HEK293 (cell line): ENCODE measurements around the gene DUS1L.

Experiments
- CTCF ChIA-PET: fragments of 350-600 bp; formaldehyde crosslinking; extraction: SDS; loops from one replicate; lab custom pipeline; 2021; ENCODE audit warnings: antibody characterized with exemption; lab: Yijun Ruan, JAX
- POLR2A ChIA-PET: fragments of 300-600 bp; formaldehyde crosslinking; extraction: SDS; loops from one replicate; lab custom pipeline; 2020; ENCODE audit warnings: antibody characterized with exemption, inconsistent platforms; lab: Yijun Ruan, JAX
- H3K27ac ChIP-seq: fragments of 200-500 bp; sonication (Bioruptor generic); 2 replicates; pipeline ENCODE4 v1.5.1; 2014; ENCODE audit warnings: low read depth, low read length, control low read depth, inconsistent platforms; ENCODE audit errors: extremely low read depth
- H3K36me3 ChIP-seq, 2 experiments: fragments of 200-500 bp in 1 of 2; sonication (Bioruptor generic) in 1 of 2; 1 replicate in 1 of 2; 2 replicates in 1 of 2; pipeline ENCODE4 v1.5.1; 2014 to 2017; ENCODE audit warnings: inconsistent platforms in 2 of 2, low read length in 2 of 2; ENCODE audit not compliant: control insufficient read depth in 2 of 2, insufficient read depth in 1 of 2
- H3K4me1 ChIP-seq: fragments of 200-500 bp; sonication (Bioruptor generic); 2 replicates; pipeline ENCODE4 v1.5.1; 2014; ENCODE audit warnings: mild to moderate bottlenecking, low read length, inconsistent platforms; ENCODE audit not compliant: control insufficient read depth, insufficient read depth
- H3K4me3 ChIP-seq: 2 replicates; pipeline ENCODE4 v1.5.1; 2011; ENCODE audit warnings: low read depth, mild to moderate bottlenecking, control low read depth, low read length, moderate library complexity
- H3K9me3 ChIP-seq: fragments of 200-500 bp; sonication (Bioruptor generic); 2 replicates; pipeline ENCODE4 v1.5.1; 2014; ENCODE audit warnings: low read depth, low read length, inconsistent platforms; ENCODE audit not compliant: control insufficient read depth, insufficient read depth
- ELK4 ChIP-seq: IDR thresholded peaks from 2 replicates; pipeline ENCODE4 v1.6.1; 2011; ENCODE audit warnings: mild to moderate bottlenecking, low read depth, low read length, borderline replicate concordance
- IKZF3 ChIP-seq: fragments of 450-650 bp; IDR thresholded peaks from 2 replicates; pipeline ENCODE4 v1.5.0; 2018; ENCODE audit warnings: missing biosample characterization, mild to moderate bottlenecking, missing genetic modification characterization, moderate library complexity
- KLF8 ChIP-seq: fragments of 450-650 bp; formaldehyde crosslinking; IDR thresholded peaks from 2 replicates; pipeline ENCODE4 v1.5.1; 2016; ENCODE audit warnings: missing biosample characterization, missing genetic modification characterization
- SCRT1 ChIP-seq: fragments of 450-650 bp; formaldehyde crosslinking; IDR thresholded peaks from 2 replicates; pipeline ENCODE4 v1.5.1; 2016; ENCODE audit warnings: missing biosample characterization, missing genetic modification characterization, borderline replicate concordance
- SP7 ChIP-seq: fragments of 450-650 bp; formaldehyde crosslinking; IDR thresholded peaks from 2 replicates; pipeline ENCODE4 v1.5.1; 2016; ENCODE audit warnings: missing biosample characterization, missing genetic modification characterization
- ZBTB26 ChIP-seq: fragments of 450-650 bp; formaldehyde crosslinking; optimal IDR thresholded peaks from 2 replicates; pipeline ENCODE3; 2016; ENCODE audit warnings: missing biosample characterization, mild to moderate bottlenecking, missing genetic modification characterization
- ZFP37 ChIP-seq: fragments of 450-650 bp; formaldehyde crosslinking; IDR thresholded peaks from 2 replicates; pipeline ENCODE4 v1.5.1; 2016; ENCODE audit warnings: missing biosample characterization, missing genetic modification characterization
- ZIC2 ChIP-seq: fragments of 450-650 bp; formaldehyde crosslinking; IDR thresholded peaks from 2 replicates; pipeline ENCODE4 v1.5.1; 2016; ENCODE audit warnings: missing biosample characterization, missing genetic modification characterization
- ZNF23 ChIP-seq: fragments of 450-650 bp; formaldehyde crosslinking; IDR thresholded peaks from 2 replicates; pipeline ENCODE4 v1.5.1; 2016; ENCODE audit warnings: missing biosample characterization, missing genetic modification characterization, borderline replicate concordance
- ZNF341 ChIP-seq: fragments of 450-650 bp; formaldehyde crosslinking; IDR thresholded peaks from 2 replicates; pipeline ENCODE4; 2016; ENCODE audit warnings: low read depth, missing biosample characterization, missing genetic modification characterization
- ZNF449 ChIP-seq: fragments of 450-650 bp; formaldehyde crosslinking; IDR thresholded peaks from 2 replicates; pipeline ENCODE4 v1.5.1; 2017; ENCODE audit warnings: missing biosample characterization, mild to moderate bottlenecking, missing genetic modification characterization, moderate library complexity
- ZNF473 ChIP-seq: fragments of 450-650 bp; formaldehyde crosslinking; IDR thresholded peaks from 2 replicates; pipeline ENCODE4 v1.5.1; 2017; ENCODE audit warnings: missing biosample characterization, missing genetic modification characterization
- ZNF558 ChIP-seq: fragments of 450-650 bp; formaldehyde crosslinking; IDR thresholded peaks from 2 replicates; pipeline ENCODE4 v1.5.1; 2016; ENCODE audit warnings: missing biosample characterization, missing genetic modification characterization
- ZNF670 ChIP-seq: fragments of 450-650 bp; formaldehyde crosslinking; IDR thresholded peaks from 2 replicates; pipeline ENCODE4 v1.5.1; 2016; ENCODE audit warnings: missing biosample characterization, missing genetic modification characterization, low read depth
- ZSCAN4 ChIP-seq: fragments of 450-650 bp; formaldehyde crosslinking; IDR thresholded peaks from 2 replicates; pipeline ENCODE4 v1.5.1; 2017; ENCODE audit warnings: missing biosample characterization, missing genetic modification characterization
- TF ChIP-seq, protein P1 (sequence below): fragments of 450-650 bp; formaldehyde crosslinking; IDR thresholded peaks from 2 replicates; pipeline ENCODE4 v1.5.1; 2016; ENCODE audit warnings: missing biosample characterization, missing genetic modification characterization
- TF ChIP-seq, protein P2 (sequence below): fragments of 450-650 bp; formaldehyde crosslinking; IDR thresholded peaks from 2 replicates; pipeline ENCODE4 v1.5.1; 2016; ENCODE audit warnings: missing biosample characterization, missing genetic modification characterization
- TF ChIP-seq, protein P3 (sequence below): fragments of 450-650 bp; formaldehyde crosslinking; conservative IDR thresholded peaks from 2 replicates; pipeline ENCODE4 v1.5.1; 2016; ENCODE audit warnings: low read depth, missing biosample characterization, missing genetic modification characterization

Gene DUS1L

GRCh38 chr17:82028966-82029365, 36.6 kb downstream of the DUS1L start:
- no peak overlapping the region for H3K27ac ChIP-seq
- peaks cover 8% of the 10 kb centered on the region for H3K4me1 ChIP-seq
- no peaks in the 10 kb centered on the region for H3K9me3 ChIP-seq
- ChIA-PET CTCF (interaction anchor here (0.7 to 3.6 kb wide), 11 partner anchors 8 to 345 kb away, joined by 3 to 35 read pairs (median 5); partner anchors contain the start of genes CENPX, DCXR, LRRC45 and PYCR1), POLR2A (interaction anchor here (1.1 to 6.0 kb wide), 8 partner anchors 7 to 162 kb away, joined by 4 to 56 read pairs (median 12); partner anchors contain the start of genes CENPX, DCXR, GPS1 and LRRC45)
- no peak for TF ChIP-seq IKZF3 (tag by site-specific recombination)
- TF ChIP-seq ZNF473 (tag by site-specific recombination), result no peak
- TF ChIP-seq, protein P1, sequence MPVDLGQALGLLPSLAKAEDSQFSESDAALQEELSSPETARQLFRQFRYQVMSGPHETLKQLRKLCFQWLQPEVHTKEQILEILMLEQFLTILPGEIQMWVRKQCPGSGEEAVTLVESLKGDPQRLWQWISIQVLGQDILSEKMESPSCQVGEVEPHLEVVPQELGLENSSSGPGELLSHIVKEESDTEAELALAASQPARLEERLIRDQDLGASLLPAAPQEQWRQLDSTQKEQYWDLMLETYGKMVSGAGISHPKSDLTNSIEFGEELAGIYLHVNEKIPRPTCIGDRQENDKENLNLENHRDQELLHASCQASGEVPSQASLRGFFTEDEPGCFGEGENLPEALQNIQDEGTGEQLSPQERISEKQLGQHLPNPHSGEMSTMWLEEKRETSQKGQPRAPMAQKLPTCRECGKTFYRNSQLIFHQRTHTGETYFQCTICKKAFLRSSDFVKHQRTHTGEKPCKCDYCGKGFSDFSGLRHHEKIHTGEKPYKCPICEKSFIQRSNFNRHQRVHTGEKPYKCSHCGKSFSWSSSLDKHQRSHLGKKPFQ (tag by site-specific recombination), result no peak
- no peak for TF ChIP-seq ELK4
- no peak for TF ChIP-seq ZIC2 (tag by site-specific recombination)
- H3K36me3 ChIP-seq, result peaks cover 0 to 69% of the 10 kb centered on the region in 2 experiments; a peak in 2 of 3 replicates
- H3K4me3 ChIP-seq, result no peak overlapping the region

GRCh38 chr17:82028246-82028645, 37.4 kb downstream of the DUS1L start:
- H3K9me3 ChIP-seq, result no peaks in the 10 kb centered on the region
- no peak overlapping the region for H3K4me3 ChIP-seq
- ChIA-PET POLR2A (interaction anchor here (0.7 to 2.3 kb wide), 6 partner anchors 9 to 318 kb away, joined by 3 to 13 read pairs (median 4); partner anchors contain the start of gene DCXR), CTCF (interaction anchor here (0.7 to 3.3 kb wide), 8 partner anchors 8 to 161 kb away, joined by 3 to 35 read pairs (median 4); partner anchors contain the start of genes DCXR and PYCR1)
- peaks cover 0 to 64% of the 10 kb centered on the region in 2 experiments; a peak in 2 of 3 replicates for H3K36me3 ChIP-seq
- peaks cover 11% of the 10 kb centered on the region for H3K4me1 ChIP-seq
- TF ChIP-seq, protein P2, sequence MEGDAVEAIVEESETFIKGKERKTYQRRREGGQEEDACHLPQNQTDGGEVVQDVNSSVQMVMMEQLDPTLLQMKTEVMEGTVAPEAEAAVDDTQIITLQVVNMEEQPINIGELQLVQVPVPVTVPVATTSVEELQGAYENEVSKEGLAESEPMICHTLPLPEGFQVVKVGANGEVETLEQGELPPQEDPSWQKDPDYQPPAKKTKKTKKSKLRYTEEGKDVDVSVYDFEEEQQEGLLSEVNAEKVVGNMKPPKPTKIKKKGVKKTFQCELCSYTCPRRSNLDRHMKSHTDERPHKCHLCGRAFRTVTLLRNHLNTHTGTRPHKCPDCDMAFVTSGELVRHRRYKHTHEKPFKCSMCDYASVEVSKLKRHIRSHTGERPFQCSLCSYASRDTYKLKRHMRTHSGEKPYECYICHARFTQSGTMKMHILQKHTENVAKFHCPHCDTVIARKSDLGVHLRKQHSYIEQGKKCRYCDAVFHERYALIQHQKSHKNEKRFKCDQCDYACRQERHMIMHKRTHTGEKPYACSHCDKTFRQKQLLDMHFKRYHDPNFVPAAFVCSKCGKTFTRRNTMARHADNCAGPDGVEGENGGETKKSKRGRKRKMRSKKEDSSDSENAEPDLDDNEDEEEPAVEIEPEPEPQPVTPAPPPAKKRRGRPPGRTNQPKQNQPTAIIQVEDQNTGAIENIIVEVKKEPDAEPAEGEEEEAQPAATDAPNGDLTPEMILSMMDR (tag by site-specific recombination), result no peak
- TF ChIP-seq, protein P3, sequence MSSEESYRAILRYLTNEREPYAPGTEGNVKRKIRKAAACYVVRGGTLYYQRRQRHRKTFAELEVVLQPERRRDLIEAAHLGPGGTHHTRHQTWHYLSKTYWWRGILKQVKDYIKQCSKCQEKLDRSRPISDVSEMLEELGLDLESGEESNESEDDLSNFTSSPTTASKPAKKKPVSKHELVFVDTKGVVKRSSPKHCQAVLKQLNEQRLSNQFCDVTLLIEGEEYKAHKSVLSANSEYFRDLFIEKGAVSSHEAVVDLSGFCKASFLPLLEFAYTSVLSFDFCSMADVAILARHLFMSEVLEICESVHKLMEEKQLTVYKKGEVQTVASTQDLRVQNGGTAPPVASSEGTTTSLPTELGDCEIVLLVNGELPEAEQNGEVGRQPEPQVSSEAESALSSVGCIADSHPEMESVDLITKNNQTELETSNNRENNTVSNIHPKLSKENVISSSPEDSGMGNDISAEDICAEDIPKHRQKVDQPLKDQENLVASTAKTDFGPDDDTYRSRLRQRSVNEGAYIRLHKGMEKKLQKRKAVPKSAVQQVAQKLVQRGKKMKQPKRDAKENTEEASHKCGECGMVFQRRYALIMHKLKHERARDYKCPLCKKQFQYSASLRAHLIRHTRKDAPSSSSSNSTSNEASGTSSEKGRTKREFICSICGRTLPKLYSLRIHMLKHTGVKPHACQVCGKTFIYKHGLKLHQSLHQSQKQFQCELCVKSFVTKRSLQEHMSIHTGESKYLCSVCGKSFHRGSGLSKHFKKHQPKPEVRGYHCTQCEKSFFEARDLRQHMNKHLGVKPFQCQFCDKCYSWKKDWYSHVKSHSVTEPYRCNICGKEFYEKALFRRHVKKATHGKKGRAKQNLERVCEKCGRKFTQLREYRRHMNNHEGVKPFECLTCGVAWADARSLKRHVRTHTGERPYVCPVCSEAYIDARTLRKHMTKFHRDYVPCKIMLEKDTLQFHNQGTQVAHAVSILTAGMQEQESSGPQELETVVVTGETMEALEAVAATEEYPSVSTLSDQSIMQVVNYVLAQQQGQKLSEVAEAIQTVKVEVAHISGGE (tag by site-specific recombination), result no peak
- TF ChIP-seq ZNF558 (no peak), ZNF341 (tag by site-specific recombination) (no peak), ZNF670 (tag by site-specific recombination) (no peak), ZNF449 (no peak), KLF8 (tag by site-specific recombination) (no peak), SCRT1 (no peak), ZBTB26 (no peak), ZNF23 (no peak), SP7 (tag by site-specific recombination) (no peak), ZSCAN4 (tag by site-specific recombination) (no peak), ZFP37 (tag by site-specific recombination) (no peak)
- H3K27ac ChIP-seq, result no peak overlapping the region
